ENCODE data around the gene ANKRD12.

DNA sequence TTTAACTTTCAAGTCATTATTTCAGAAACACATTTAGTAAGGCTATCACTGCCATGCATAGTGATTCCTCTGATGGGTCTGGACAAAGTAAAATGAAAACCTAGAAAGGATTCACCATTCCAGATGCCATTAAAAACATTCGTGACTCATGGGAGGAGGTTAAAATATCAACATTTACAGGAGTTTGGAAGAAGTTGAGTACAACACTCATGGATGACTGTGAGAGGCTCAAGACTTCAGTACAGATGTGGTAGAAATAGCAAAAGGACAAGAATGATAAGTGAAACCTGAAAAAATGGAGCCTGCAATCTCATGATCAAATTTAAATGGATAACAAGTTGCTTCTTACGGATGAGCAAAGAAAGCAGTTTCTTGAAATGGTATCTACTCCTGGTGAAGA, 192.2 kb downstream of the ANKRD12 start:
- no peak for TF ChIP-seq POLR2A (IDR thresholded peaks at IDR 0.05; ENCODE audit: low read depth, low read length)
- no peak for TF ChIP-seq POLR2AphosphoS5 (IDR thresholded peaks at IDR 0.05; ENCODE audit: low read depth, low read length)
- TF ChIP-seq TAF1 (IDR thresholded peaks at IDR 0.05; ENCODE audit: borderline replicate concordance, low read depth, low read length): no peak

Data from GM12892 (cell line).